GM19468 (cell line): Measurements from ENCODE around the gene HDHD3.
"Not testable (repeated sequence)": the region's sequence is repeated elsewhere in the genome, so short reads cannot be mapped to it uniquely, and the experiment has no call there.

ENCODE experiments used
- ATAC-seq: cut with Tn5 transposase; IDR thresholded peaks from one replicate; pipeline ENCODE4 v1.9.1; 2021; ENCODE audit warnings: mild to moderate bottlenecking, moderate library complexity, moderate number of reproducible peaks; ENCODE audit not compliant: unreplicated experiment; ENCODE audit errors: extremely low read depth

Gene HDHD3

DNA sequence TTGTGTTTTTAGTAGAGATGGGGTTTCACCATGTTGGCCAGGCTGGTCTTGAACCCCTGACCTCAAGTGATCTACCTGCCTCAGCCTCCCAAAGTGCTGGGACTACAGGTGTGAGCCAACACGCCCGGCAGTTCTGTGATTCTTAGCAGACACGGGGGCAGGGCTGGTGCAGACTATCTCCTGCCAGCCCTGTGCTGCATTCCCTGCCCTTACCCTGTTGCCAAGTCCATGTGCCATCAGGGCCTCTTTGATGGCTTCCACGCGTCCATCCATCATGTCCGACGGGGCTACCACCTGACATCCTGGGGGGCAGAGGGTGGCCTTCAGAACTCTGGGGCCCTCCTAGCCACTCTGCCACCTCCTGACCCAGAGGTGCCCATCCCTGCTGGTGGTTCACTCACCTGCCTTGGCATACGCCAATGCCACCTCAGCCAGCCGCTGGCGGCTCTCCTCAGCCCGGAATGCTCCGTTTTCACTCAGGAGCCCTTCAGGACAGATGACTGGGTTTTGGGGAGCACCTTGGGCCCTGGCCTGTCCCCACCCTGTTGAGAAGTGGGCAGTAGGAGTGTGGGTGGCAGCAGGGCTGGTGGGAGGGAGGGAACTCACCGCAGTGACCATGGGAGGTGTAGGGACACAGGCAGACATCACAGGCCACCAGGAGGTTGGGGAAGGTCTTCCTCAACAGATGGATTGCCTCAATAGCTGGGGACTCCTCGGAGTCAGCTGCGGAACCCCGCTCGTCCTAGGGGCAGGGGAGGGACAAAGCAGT, 13.6 kb upstream of the HDHD3 start:
- ATAC-seq, result no peak

DNA sequence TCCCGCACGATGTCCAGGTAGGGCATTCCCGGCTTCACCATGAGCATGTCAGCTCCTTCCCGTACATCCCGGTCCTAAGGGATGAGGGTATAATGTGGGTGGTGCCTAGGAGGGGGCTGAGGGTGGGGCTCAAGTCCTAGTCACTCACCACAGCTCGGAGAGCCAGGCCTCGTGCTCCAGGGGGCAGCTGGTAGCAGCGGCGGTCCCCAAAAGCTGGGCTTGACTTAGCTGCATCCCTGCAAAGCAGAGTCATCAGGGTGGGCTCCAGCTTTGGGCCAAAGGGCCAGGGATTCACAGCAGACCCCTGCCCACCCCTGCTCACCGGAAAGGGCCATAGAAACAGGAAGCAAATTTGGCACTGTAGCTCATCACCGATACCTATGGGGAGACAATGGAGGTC, 12.7 kb upstream of the HDHD3 start:
- no peak for ATAC-seq

GRCh38 chr9:113388833-113389232, 12.0 kb upstream of the HDHD3 start:
- ATAC-seq, result no peak

- no peak for ATAC-seq
These were observed 10.9 kb upstream of the HDHD3 start for GRCh38 chr9:113387560-113388230.

GRCh38 chr9:113386571-113387393, 10.0 kb upstream of the HDHD3 start:
- no peak for ATAC-seq

GRCh38 chr9:113381909-113382411, 5.2 kb upstream of the HDHD3 start:
- no peak for ATAC-seq

GRCh38 chr9:113381441-113381840, 4.7 kb upstream of the HDHD3 start:
- not testable (repeated sequence) for ATAC-seq

GRCh38 chr9:113380869-113381378, 4.1 kb upstream of the HDHD3 start:
- no peak for ATAC-seq

GRCh38 chr9:113379829-113380210, 3.0 kb upstream of the HDHD3 start:
- not testable (repeated sequence) for ATAC-seq

- ATAC-seq, result not testable (repeated sequence)
These were observed 2.5 kb upstream of the HDHD3 start for GRCh38 chr9:113379094-113379828.

DNA sequence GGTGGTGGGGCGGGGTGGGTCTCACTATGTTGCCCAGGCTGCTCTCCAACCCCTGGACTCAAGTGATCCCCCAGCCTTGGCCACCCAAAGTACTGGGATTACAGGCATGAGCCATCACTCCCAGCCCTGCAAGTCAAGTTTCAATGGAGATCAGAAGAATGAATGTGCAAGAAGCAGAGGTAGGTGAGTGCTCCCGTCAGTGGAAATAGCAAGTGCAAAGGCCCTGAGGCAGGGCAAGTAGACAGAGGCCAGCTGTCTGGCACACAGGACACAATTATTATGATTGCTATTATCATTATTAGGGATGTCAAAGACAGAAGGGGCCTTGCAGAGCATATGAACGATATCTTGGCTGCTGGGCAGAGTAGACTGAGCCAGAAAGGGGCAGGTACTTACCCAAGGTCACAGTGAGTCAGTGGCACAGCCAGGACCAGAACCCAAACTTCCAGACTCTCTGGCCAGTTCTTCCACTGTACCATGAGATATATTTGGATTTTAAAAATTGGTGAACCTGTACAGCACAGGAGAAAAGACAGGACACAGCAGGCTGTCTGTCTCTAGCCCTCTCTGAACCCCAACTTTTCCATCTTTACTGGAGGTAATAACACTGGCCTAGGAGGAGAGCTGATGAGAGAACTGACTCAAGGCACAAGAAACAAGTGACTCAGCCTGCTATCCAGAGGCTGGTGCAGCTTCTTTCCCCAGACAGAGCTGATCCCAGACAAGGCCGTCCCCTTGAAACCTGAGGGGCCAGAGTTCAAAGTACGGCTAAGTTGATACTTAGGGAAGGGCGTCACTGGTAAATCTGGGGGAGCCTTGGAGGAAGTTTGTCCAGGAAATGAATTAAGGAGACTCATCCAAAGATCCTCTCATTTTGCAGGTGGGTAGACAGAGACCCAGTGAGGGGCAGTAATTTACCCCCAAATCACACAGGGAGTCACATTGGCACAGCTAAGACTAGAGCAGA, 1.4 kb downstream of the HDHD3 start:
- ATAC-seq, result no peak

DNA sequence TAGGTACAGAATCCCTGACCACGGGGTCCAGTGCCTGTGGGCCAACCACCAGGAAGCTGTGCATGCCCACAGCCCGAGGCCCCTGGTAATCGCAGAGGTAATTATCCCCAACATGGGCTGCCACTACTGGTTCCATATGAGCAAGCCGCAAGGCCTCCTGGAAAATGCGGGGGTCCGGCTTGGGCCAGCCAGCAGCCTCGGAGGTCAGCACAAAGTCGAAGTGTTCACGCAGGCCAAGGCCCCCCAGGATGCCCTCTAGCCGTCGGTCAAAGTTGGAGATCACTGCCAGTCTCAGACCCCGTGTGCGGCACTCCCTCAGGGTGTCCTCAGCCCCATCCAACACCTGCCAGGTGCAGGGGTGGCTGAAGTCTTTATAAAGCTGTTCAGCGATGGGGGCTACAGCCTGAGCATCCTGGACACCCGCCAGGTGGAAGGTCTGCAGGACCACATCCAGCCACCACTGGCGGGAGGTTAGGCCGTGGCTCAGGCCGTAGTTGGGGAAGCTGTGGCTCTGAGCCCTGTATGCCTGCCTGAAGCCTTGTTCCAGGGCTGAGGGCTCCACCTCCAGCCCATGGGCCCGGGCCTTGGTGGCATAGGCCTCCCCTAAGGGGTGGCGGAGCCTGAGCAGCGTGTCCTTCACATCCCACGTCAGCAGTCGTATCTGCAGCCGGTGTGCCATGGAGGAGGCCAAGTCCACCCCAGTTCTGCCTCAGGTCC, 3.0 kb downstream of the HDHD3 start:
- no peak for ATAC-seq

GRCh38 chr9:113373256-113373655, 3.5 kb downstream of the HDHD3 start:
- no peak for ATAC-seq

- no peak for ATAC-seq
These were observed 4.7 kb downstream of the HDHD3 start for GRCh38 chr9:113372059-113372458.

- no peak for ATAC-seq
These were observed 5.9 kb downstream of the HDHD3 start for GRCh38 chr9:113370806-113371325.

DNA sequence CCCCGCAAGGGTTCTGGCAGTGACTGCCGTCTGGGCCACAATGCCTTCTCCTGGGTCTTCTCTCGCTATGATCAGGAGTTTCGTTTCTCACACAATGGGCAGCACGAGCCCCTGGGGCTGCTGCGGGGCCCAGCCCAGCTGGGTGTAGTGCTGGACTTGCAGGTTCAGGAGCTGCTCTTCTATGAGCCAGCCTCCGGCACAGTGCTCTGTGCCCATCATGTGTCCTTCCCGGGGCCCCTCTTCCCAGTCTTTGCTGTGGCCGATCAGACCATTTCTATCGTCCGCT, 7.0 kb downstream of the HDHD3 start:
- ATAC-seq, result no peak

DNA sequence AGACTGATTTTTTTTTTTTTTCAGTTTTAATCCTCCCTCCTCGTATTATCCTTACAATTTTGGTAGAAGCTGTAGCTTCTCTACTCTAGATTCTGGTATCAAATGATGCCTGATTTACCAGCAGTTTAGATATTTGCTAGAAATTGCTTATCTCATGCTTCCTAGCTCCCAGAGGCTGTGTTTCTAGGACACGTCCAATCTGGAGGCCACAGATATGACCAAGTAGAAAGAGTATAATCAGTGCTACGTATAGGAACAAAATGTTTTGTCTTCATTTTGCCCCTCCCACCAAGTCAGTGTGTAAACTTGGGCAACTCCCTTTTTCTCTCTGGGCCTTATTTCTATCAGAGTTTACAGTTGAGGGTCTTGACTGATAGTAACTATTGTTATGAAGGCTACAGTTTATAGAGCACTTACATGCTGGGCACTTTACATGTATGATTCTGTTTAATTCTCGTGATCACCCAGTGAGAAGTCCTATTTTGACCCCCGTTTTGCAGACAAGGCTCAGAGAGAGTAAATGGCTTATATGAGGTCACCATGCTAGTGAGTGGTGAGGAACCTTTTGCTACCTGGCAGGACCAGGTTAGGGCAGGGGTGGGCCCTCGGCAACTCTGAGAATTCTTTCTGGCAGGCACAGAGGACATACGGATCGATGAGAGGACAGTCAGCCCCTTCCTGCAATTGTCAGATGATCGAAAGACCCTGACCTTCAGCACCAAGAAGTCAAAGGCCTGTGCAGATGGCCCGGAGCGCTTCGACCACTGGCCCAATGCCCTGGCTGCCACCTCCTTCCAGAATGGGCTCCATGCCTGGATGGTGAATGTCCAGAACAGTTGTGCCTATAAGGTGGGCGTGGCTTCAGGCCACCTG, 7.6 kb downstream of the HDHD3 start:
- ATAC-seq, result no peak
